GM06990 (cell line): ENCODE data around the gene LRCH4.

Experiments
- DNase-seq: peaks from one replicate; pipeline ENCODE4 v3.0.0-alpha.2; 2011; ENCODE audit not compliant: insufficient read length; ENCODE audit errors: extremely low read depth
- H3K27me3 ChIP-seq: replicated peaks from 2 replicates; pipeline ENCODE4 v1.6.0; 2011; ENCODE audit warnings: low read length; ENCODE audit not compliant: control insufficient read depth, insufficient read depth
- H3K36me3 ChIP-seq: 2 replicates; pipeline ENCODE4 v1.5.1; 2011; ENCODE audit warnings: low read length; ENCODE audit not compliant: control insufficient read depth, insufficient read depth
- H3K4me3 ChIP-seq: replicated peaks from 2 replicates; pipeline ENCODE4 v1.5.1; 2011; ENCODE audit warnings: low read depth, mild to moderate bottlenecking, control low read depth, low read length
- TF ChIP-seq, protein P1 (sequence below): IDR thresholded peaks from 2 replicates; pipeline ENCODE4 v1.5.1; 2011; ENCODE audit warnings: low read length, control low read depth, mild to moderate bottlenecking, inconsistent platforms; ENCODE audit not compliant: insufficient read depth, poor library complexity, severe bottlenecking

Gene LRCH4

DNA sequence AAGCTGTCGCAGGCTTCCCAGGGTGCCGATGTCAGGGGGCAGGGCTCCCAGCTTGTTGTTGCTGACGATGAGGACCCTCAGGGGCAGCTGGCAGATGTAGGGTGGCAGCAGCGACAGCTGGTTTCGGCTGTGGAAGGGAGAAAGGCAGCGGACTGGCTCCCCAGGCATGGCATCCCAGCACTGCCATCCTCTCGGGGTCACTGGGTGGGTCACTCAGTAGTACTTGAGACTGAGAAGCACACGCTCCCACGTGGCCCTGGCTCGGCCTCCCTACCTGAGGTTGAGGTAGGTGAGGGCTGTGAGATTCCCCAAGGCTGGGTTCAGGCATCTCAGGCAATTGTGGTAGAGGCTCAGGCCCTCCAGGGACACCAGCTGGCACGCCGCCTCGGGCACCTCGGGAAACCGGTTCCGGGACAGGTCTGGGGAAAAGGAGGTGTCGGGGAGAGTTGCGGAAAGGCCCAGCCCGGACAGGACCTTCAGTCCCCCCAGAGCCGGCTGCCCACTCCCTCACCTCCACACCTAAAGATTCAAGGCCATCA, 3.8 kb downstream of the LRCH4 start:
- peaks cover 31% of the 10 kb centered on the region for H3K36me3 ChIP-seq
- no peak overlapping the region for H3K4me3 ChIP-seq
- no peaks in the 10 kb centered on the region for H3K27me3 ChIP-seq
- no peak for DNase-seq
- TF ChIP-seq, protein P1, sequence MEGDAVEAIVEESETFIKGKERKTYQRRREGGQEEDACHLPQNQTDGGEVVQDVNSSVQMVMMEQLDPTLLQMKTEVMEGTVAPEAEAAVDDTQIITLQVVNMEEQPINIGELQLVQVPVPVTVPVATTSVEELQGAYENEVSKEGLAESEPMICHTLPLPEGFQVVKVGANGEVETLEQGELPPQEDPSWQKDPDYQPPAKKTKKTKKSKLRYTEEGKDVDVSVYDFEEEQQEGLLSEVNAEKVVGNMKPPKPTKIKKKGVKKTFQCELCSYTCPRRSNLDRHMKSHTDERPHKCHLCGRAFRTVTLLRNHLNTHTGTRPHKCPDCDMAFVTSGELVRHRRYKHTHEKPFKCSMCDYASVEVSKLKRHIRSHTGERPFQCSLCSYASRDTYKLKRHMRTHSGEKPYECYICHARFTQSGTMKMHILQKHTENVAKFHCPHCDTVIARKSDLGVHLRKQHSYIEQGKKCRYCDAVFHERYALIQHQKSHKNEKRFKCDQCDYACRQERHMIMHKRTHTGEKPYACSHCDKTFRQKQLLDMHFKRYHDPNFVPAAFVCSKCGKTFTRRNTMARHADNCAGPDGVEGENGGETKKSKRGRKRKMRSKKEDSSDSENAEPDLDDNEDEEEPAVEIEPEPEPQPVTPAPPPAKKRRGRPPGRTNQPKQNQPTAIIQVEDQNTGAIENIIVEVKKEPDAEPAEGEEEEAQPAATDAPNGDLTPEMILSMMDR = no peak

DNA sequence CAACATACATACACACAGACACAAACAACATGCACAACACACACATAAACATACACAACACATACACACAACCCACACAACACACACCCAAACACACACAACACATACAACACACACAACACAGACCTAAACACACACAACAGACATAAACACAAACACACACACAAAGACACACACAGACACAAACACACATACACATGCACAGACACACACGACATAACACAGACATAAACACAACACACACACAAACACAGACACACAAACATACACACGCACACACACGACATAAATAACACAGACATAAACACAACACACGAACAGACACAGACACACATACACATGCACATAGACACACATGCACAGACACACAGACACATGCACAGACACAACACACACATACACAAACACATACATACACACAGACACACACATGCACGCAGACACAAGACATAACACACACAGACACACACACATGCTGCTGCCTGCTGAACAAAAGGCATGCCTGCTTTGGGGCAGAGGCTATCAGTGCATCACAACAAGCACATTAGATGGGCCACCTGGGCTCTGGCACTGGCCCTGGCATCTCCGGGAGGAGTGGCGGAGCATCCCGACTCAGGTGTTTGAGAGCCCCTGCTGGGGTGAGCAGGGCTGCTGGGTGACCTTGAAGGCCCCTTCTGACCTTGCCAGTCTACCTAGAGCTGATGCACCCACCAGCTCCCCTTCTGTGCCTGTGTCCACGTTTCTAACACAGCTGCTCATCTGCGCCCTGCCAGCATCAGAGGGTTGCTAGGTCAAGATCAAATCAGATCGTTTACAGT, 5.3 kb downstream of the LRCH4 start:
- Histone ChIP-seq H3K27me3 (no peaks in the 10 kb centered on the region), H3K4me3 (no peak overlapping the region), H3K36me3 (peaks cover 38% of the 10 kb centered on the region)
- no peak for DNase-seq
- TF ChIP-seq, protein P1 = no peak

DNA sequence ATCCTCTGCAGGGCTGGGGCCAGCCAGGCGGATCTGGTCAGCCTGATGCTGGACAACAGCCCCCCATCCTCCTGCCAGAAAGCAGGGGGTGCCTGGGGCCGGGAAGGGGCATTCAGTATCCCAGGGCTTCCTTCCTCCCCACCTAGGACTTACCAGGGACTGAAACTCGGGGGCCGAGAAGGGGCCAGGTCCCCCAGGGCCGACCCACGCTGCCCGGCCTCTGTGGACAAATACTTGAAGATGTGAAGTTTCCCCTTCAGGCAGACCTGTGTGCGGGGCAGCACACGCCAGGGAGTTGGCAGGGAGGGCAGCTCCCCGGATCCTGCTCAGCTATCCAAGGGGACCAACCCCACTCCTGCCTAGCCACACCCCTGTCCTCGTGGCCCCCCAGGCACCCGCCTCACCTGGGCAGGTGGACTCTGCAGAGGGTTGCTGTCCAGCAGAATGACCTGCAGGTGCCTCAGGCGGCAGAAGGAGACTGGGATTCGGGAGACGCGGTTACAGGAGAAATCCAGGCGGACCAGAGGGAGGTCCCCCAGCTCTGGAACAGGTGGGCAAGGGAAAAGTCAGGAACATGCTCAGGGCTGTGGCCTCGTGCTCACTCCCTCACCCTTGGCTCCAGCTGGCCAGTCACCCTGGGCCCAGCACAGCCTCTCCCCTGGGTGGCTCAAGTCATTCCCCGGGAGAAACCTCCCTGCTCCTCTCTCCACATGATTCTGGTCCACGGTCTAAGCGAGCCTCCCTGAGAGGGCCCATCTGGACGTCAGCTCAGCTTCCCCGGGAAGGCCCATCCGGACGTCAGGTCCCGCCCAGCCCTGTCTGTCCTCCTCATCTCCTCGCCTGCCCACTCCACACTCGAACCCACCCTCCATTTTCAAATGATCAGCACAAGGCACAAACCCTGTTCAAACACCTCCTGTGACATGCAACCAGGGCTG, 7.4 kb downstream of the LRCH4 start:
- TF ChIP-seq, protein P1 = no peak
- Histone ChIP-seq H3K4me3 (no peak overlapping the region), H3K36me3 (peaks cover 45% of the 10 kb centered on the region), H3K27me3 (no peaks in the 10 kb centered on the region)
- no peak for DNase-seq

DNA sequence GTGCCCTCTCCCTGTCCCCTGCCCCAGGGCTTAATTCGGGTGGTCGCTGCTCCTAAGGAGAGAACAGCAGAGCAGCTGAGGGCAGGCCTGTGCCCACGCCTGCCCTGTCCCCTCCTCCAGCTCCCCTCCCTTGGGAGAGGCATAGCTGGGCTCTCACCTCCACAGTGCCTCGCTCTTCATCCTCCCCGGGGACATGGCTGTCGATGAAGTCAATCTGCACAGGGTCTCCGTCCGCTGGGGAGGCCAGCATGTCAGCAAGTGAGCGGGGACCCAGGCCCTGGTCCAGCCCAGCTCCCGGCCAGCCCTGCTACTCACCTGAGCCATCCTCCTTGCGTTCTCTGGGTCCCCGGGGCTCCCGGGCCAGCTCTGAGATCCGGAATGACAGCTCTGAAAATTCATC, 8.4 kb downstream of the LRCH4 start:
- H3K27me3 ChIP-seq = no peaks in the 10 kb centered on the region
- peaks cover 50% of the 10 kb centered on the region for H3K36me3 ChIP-seq
- TF ChIP-seq, protein P1 = no peak
- no peak overlapping the region for H3K4me3 ChIP-seq
- DNase-seq = no peak

DNA sequence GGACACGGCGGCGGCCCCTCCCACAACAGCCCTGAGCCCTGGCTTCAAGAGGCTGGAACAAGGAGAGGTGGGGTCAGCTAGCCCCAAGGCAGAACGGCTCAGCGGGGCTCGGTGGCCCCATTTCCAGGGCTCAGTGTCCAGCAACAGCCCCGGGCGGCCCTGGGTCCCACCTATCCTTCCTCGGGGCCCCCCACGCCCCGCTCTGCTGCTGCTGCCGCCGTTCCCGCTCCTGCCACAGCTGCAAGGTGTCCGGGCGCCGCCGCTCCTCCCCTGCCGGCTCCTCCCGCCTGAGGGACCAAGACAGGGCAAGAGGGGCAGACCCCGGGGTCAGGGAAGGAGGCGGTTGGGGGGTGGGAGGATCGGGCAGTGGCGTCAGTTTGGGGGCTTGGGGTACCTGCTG, 8.8 kb downstream of the LRCH4 start:
- H3K27me3 ChIP-seq = no peaks in the 10 kb centered on the region
- H3K4me3 ChIP-seq = no peak overlapping the region
- no peak for DNase-seq
- peaks cover 50% of the 10 kb centered on the region for H3K36me3 ChIP-seq
- TF ChIP-seq, protein P1 = no peak
